Anterior cingulate cortex (tissue), 58 donors: ENCODE measurements around the gene TRMT10B.
"Not testable (repeated sequence)": the region's sequence is repeated elsewhere in the genome, so short reads cannot be mapped to it uniquely, and the experiment has no call there.

Source experiments
- DNase-seq, 58 donors: peaks; one replicate each; lab custom pipeline; 2025; lab: John Stamatoyannopoulos, UW

The TRMT10B gene

DNA sequence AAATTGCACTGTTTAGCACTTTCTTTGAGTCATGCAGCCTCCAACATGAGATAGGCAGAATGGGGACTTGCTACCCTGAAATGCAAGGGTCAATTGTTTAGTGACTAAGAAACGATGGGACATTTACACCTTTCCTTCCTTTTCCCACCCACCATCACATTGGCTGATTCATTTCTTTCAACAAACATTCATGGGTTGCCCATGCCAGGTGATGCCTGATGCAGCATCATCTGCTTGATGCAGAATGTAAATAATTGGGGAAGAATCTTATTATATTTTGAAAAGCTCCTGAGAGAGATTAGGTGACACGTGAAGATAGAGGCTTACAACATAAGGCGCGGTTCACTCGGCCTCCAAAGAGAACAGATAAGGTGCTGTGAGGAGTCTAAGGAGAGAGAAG lies 4.5 kb upstream of the TRMT10B start:
- no peak for DNase-seq

DNA sequence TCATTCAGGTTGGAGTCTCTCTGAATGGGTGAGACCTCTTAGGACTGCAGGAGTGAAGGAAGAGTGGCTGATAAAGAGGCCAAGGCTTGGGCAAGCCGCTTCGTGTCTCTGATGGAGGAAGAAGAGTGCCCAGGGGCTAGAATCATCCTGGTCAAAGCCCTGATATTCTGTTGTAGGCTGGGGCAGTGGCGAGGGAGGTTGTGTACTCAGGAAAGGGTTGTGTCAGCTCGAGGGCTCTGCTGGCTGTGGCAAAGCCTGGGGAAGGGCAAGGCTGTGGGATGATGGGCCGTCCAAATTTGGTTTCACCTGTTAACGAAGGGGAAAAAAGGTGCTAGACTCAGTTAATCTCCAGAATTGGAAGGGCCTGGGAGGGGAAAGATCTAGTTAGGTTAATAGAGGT lies 2.4 kb upstream of the TRMT10B start:
- DNase-seq = no peak

DNA sequence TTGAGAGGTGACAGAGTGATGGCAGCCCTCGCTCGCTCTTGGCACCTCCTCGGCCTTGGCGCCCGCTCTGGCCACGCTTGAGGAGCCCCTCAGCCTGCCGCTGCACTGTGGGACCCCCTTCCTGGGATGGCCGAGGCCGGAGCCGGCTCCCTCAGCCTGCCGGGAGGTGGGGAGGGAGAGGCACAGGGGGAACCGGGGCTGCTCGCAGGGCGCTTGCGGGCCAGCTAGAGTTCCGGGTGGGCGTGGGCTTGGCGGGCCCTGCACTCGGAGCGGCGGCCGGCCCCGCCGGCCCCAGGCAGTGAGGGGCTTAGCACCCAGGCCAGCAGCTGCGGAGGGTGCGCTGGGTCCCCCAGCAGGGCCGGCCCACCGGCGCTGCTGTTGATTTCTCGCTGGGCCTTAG lies 1.9 kb upstream of the TRMT10B start:
- not testable (repeated sequence) for DNase-seq

DNA sequence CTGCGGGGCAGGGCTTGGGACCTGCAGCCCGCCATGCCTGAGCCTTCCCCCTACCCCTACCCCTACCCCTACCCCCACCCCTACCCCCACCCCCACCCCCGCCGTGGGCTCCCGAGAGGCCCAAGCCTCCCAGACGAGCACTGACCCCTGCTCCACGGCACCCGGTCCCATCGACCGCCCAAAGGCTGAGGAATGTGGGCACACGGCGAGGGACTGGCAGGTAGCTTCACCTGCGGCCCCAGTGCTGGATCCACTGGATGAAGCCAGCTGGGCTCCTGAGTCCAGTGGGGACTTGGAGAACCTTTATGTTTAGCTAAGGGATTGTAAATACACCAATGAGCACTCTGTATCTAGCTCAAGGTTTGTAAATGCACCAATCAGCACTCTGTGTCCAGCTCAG lies 1.5 kb upstream of the TRMT10B start:
- not testable (repeated sequence) for DNase-seq

DNA sequence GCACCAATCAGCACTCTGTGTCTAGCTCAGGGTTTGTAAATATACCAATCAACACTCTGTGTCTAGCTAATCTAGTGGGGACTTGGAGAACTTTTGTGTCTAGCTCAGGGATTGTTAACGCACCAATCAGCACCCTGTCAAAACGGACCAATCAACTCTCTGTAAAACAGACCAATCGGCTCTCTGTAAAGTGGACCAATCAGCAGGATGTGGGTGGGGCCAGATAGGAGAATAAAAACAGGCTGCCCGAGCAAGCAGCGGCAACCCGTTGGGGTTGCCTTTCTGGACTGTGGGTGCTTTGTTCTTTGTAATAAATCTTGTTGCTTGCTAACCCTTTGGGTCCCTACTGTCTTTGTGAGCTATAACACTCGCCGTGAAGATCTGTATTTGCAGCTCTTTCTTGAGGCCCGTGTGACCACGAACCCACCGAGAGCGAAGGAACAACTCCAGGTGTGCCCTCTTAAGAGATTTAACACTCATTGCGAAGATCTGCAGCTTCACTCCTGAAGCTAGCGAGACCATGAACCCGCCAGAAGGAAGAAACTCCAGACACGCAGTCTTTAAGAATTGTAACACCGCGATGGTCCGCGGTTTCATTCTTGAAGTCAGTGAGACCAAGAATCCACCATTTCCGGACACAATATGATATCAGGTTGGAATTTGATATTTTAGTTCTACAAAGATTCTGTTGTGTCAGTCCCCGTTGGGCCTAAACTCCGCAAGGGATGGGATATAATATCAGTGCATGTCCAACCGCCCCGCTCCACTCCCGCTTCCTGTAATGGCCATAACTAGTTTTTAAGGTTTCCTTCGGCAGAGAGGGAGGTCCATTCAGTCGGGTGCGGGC lies 740 bp upstream of the TRMT10B start:
- no peak for DNase-seq

DNA sequence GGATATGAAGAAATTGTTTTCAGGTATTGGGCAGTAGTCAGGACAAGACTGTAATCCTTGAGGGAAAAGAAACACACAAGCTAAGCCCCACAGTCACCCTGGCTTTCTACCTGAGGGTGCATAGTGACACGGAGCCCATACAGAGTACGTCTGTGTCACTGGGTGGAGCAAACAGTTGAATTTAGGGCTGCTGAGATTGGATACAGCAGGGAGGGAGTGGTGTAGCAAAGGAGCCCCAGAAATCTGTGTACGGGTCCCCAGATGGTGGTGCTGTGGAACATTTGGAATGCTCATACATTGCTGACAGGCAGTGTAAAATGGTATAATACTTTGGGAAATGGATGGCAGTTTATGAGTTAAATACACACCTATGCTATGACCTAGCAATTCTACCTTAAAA lies 5.1 kb downstream of the TRMT10B start:
- DNase-seq = no peak

DNA sequence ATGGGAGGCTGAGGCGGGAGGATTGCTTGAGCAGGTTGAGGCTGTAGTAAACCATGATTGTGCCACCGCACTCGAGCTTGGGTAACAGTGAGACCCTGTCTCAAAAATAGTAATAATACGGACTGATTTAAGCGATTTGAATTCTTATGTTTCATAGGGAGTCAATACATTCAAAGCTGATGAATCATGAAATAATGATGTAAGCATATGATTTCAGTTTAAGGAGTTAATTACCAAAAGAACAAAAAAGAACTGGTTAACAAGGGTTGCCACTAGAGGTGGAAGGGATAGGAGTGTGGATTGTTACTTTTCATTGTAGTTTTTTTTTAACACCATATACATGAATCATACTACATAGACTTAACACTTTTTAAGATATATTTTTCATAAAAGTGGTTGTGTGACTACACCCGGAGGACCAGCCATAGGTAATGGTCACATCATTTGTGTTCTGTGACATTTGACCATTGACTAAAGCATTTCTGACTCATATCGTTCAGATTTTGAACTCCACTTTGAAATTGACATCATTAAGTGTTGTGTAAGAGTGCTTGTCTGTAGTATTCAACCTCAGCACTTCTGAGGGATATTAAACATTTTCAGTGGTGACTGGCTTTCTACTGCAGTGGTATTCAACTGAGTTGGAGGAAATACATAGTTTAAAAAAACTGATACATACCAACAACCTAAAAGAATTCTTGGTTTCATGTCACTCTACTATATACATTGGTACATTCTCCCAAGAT lies 7.0 kb downstream of the TRMT10B start:
- no peak for DNase-seq

DNA sequence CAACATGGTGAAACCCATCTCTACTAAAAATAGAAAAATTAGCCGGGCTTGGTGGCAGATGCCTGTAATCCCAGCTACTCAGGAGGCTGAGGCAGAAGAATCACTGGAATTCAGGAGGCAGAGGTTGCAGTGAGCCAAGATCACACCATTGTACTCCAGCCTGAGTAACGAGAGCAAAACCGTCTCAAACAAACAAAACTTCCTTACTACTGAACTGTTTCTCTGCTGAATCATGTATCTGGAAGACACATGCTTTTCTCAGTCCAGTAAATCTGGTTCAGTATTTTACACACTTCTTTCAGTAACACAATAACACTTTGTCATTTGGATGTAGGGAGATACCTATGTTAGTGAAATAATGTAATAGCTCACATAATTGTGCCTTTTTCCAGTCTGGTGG lies 7.9 kb downstream of the TRMT10B start:
- no peak for DNase-seq

DNA sequence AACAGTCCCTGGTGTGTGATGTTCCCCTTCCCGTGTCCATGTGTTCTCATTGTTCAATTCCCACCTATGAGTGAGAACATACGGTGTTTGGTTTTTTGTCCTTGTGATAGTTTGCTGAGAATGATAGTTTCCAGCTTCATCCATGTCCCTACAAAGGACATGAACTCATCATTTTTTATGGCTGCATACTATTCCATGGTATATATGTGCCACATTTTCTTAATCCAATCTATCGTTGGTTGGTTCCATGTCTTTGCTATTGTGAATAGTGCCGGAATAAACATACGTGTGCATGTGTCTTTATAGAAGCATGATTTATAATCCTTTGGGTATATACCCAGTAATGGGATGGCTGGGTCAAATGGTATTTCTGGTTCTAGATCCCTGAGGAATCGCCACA lies 11.7 kb downstream of the TRMT10B start:
- not testable (repeated sequence) for DNase-seq

DNA sequence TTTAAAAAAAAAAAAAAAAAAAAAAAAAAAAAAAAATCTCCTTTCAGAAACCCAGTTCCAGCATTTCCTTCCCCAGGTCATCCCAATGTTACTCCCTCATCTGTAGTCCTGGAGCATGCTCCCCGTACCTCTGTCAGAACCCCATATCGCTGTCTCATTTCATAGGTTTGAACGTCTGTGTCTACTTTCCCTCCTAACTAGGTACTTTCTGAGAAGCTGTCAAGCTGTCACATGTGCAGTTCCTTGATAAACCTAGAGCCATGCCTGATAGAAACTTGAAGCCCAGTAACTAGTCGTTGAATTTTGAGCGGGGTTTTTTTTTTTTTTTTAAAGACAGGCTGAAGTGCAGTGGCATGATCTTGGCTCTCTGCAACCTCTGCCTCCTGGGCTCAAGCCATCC lies 15.7 kb downstream of the TRMT10B start:
- DNase-seq = no peak

DNA sequence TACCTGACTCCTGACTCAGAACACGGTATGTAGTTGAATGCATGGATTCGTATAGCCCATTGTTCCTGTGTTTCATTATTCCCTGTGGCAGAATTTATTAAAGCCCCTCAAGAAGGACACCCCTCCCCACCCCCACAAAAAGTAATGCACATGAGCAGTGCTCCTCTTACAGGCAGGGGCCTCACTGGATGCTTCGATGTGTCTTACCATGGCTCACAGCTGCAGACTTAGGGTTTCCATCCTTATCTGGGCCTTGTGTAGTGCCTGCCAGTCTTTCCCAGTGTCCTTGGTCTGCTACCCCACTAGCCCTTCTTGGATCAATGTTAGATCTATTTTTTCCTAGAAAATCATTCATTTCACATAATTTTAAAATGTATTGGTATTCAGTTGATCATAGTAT lies 16.4 kb downstream of the TRMT10B start:
- no peak for DNase-seq

DNA sequence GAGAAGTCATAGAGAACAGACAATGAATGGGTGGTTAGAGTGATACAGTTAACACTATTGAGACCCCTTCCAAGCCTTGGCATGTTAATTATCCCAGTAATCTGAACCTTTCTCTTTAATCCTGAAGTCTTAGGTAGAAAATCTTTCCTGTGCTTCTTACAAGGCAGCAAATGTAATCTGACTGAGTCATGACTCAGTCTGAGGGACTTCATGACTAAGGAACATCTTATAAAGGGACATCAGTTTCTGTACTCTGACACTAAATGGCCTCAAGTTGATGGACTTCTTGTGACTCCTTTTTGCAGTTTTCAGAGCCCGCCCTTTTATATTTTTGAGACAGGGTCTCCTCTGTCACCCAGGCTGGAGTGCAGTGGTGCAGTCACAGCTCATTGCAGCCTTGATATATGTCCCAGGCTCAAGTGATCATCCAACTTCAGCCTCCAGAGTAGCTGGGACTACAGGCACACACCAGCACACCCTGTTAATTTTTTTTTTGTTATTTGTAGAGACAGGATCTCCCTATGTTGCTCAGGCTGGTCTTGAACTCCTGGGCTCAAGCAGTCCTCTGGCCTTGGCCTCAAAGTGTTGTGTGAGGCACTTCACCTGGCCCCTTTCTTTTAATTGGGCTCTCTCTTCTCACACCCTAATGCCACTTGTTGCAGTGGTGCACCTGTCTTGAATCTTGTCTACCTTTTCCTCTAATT lies 21.8 kb downstream of the TRMT10B start:
- DNase-seq = no peak

DNA sequence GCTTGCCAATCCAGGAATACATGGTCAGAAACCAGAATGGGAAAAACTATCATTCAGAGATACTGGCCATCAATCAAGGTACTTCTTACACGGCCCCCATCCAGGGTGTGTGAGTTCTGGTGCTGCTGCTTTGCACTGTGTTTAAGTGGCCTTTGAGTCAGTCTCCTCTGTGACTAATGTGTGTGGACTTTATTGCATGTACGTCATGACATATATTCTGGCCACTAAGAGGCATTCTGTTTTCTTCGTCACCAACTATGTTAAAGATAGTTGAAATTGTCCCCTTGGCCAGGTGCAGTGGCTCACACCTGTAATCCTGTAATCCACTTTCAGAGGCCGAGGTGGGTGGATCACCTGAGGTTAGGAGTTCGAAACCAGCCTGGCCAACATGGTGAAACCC lies 22.7 kb downstream of the TRMT10B start:
- no peak for DNase-seq

DNA sequence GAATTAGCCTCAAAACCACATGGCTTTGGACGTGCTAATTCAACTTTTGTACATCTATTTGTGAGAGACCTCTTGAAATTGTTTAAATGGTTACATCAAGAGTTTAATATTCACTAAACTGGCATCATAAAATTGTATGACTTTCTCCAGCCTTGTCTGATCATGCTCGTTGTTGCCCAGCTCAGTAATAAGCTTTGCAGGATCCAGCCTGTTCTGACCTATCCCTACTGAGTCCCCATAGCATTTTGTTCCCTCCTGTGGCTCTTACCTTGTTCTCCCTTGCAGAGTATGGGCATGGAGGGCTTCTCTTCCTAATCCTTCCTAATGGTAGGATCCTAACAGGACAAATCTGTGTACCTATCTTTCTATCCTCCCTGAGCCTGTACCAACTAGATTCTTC lies 24.9 kb downstream of the TRMT10B start:
- no peak for DNase-seq

DNA sequence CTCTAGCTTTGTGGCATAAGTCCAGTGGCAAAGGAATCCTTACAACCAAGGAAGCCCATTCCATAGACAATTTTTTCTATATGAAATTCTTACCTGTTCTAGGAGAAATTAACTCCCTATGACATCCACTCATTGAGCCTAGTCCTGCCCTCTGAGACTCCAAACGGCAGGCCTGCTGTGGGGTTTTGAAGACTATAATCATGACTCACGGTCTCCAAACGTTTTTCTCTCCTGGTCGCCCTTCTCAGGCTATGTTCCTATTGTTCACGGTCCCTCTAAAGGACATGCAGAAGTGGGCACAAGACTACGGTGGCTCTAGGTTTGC lies 30.6 kb downstream of the TRMT10B start:
- no peak for DNase-seq

DNA sequence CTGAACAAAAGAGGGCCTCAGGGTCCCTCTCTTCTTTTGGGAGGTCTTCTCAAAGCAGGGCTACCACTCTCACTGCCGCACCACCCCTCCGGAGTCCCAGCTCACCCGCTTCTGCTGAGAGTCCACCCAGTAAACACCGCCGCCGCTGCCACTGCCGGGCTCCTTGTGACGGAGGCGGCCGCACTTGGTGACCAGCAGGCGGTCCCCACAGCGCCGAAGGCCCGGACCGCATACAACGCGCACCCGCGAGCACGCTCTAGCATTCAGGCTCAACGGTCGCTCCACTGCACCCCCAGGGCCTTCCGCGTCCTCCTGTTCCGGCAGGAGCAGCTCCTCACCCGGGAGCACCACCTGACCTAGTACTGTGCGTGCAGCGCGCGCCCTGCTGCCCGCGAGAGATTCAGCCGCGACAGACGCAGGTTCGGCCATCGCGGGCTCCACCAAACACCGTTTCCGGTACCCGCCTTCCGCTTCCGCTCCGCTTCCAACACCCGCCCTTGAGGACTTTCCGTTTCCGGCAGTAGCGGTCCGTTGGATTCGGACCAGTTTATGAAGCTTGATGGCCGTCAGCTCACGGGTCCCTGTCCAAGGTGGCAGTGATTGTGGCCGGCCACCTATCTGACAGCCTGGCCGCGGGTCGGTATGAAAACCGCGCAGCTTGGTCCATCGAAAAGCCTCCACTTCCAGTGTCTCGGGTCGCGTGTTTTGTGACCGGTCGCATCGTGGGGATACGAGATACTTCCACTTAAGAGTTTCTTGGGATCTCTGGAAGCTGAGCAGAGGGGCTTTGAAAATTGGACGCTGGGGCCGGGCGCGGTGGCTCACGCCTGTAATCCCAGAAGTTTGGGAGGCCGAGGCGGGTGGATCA lies 31.2 kb downstream of the TRMT10B start, which contains the start of gene EXOSC3:
EXOSC3 (minus strand) TSS at position 449 of the 868 bp plus-strand sequence; CDS start at position 429, 20 bp downstream.
- peak; percentile 38 to 95 (median 83) for DNase-seq

DNA sequence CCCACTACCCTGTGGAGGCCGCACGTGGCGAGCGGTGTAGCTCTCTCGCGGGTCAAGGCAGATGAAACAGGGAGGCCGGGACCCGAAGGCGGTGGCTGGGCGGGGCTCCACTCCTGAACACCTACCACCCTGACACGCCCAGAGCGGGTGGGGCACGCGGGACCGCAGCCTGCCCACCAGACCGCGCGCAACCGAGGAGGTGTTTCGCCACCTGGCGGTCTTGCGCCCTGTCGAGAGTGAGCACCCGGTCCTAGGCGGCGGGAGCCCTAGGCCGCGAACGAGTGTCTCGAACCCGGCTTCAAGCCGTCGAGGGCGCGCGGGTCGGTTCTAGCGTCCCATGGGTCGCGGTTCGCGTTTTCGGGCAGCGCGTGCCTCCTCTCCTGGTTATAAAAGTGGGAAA lies 33.5 kb downstream of the TRMT10B start:
- no peak for DNase-seq

DNA sequence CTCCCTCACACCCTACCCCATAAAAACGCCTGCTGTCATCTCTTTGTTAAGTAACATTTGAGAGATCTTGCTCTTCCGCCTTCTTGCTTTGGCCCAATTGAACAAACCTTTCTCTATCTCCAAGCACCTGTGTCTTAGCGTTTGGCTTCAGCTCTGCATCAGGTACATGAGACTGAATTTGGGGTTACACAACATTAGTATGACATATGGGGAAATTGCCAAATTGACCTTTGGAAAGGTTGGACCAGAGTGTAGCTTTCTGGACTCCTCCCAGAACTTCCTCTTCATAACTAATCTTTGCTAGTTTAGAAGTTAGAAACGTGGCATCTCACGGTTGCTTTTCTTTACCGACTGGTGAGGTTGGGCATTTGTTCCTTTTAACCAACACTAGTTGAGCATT lies 34.7 kb downstream of the TRMT10B start:
- DNase-seq = no peak

DNA sequence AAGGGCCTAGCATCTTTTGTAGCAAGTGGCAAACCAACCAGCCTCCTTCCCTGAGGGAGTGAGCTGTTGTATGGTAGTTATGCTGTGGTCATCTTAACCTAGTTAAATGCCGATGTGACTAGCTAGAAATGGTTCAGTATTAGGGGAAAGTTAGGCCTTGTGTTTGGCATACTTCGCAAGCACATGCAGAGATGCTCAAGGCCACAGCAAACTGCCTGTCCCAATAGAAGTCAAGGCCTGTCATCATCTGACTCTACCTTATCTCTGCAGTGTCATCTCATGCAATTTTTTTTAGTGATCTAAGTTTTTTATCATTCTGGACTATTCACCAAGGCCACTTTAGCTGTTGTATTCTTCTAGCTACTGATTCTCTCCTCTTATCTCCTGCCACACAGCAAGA lies 36.5 kb downstream of the TRMT10B start:
- DNase-seq = no peak

DNA sequence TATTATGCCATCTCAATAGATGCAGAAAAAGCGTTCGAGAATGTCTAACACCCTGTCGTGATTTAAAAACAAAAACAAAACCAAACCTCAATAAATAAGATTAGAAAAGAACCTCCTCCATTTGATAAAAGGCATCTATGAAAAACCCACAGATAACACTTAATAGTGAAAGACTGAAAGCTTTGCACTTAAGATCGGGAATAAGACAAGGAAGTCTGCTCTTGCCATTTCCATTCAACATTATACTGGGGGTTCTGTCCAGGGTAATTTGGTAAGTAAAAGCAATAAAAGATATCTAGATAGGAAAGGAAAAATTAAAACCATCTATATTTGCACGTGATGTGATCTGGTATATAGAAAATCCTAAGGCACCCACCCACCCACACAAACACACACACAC lies 38.5 kb downstream of the TRMT10B start:
- DNase-seq = no peak
